Muscle layer of duodenum (tissue), 2 donors: Measurements from ENCODE around the gene RPS5.
A peak's percentile ranks its signal among the peaks of the same experiment; 100 is the strongest.

Source experiments
- H3K27ac ChIP-seq: one replicate; pipeline ENCODE4 v1.7.0; 2013; ENCODE audit warnings: mild to moderate bottlenecking, low read length
- H3K27me3 ChIP-seq: one replicate; pipeline ENCODE4 v1.7.0; 2013; ENCODE audit warnings: low read depth, mild to moderate bottlenecking, control low read depth, low read length
- H3K36me3 ChIP-seq, 2 donors: one replicate each; pipeline ENCODE4 v1.7.0; 2013; ENCODE audit warnings: low read length in 2 of 2, control low read depth in 1 of 2, mild to moderate bottlenecking in 1 of 2; ENCODE audit not compliant: insufficient read depth in 2 of 2, control insufficient read depth in 1 of 2
- H3K4me1 ChIP-seq, 2 donors: one replicate each; pipeline ENCODE4 v1.7.0; 2013; ENCODE audit warnings: low read length in 2 of 2, mild to moderate bottlenecking in 2 of 2, control low read depth in 1 of 2, moderate library complexity in 1 of 2; ENCODE audit not compliant: insufficient read depth in 2 of 2, control insufficient read depth in 1 of 2
- H3K4me3 ChIP-seq, 2 donors: one replicate each; pipeline ENCODE4 v1.7.0; 2013; ENCODE audit warnings: low read length in 2 of 2, low read depth in 1 of 2, mild to moderate bottlenecking in 1 of 2
- H3K9me3 ChIP-seq, 2 donors: one replicate each; pipeline ENCODE4 v1.7.0; 2013; ENCODE audit warnings: low read length in 2 of 2, control low read depth in 1 of 2, mild to moderate bottlenecking in 1 of 2; ENCODE audit not compliant: control insufficient read depth in 1 of 2
- donor health status: healthy.

RPS5 gene

DNA sequence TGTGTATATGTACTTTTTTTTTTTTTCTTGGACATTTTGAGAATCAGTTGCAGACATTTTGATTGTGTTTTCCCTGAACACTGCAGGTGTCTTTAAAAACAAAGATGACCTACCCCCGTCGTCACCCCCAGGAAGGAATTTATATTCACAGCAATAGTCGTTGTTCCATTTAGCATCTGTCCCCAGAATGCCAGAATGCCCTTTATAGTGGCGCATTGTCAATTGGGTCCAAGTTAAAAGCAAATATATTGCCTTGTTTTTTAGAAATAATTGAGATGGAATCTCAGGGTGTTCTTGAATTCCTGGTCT is 6.6 kb downstream of the RPS5 start:
- peaks cover 20% of the 10 kb centered on the region for H3K27me3 ChIP-seq
- peaks cover 35 to 38% of the 10 kb centered on the region in 2 donors for H3K36me3 ChIP-seq

GRCh38 chr19:58394821-58395219 is 7.8 kb downstream of the RPS5 start:
- H3K27me3 ChIP-seq = peaks cover 20% of the 10 kb centered on the region
- no peak overlapping the region for H3K27ac ChIP-seq
- H3K9me3 ChIP-seq = no peaks in the 10 kb centered on the region
- peaks cover 30 to 33% of the 10 kb centered on the region in 2 donors for H3K36me3 ChIP-seq
- no peak overlapping the region for H3K4me3 ChIP-seq
- peaks cover 0 to 3% of the 10 kb centered on the region in 2 donors for H3K4me1 ChIP-seq

More for the DNA sequence above, 6.6 kb downstream of the RPS5 start:
- Histone ChIP-seq H3K9me3 (no peaks in the 10 kb centered on the region), H3K4me1 (peaks cover 0 to 3% of the 10 kb centered on the region in 2 donors), H3K27ac (no peak overlapping the region), H3K4me3 (no peak overlapping the region)

GRCh38 chr19:58395220-58395978 is 8.3 kb downstream of the RPS5 start, which contains the start of gene RNF225:
Gene RNF225 (plus strand): TSS chr19:58395656. CDS start chr19:58396090, 434 bp downstream.
- H3K9me3 ChIP-seq = no peaks in the 10 kb centered on the region
- peaks cover 20% of the 10 kb centered on the region for H3K27me3 ChIP-seq
- H3K27ac ChIP-seq = no peak within 1 kb of the TSS
- peaks cover 30 to 33% of the 10 kb centered on the region in 2 donors for H3K36me3 ChIP-seq
- H3K4me3 ChIP-seq = no peak within 1 kb of the TSS
- peaks cover 0 to 8% of the 10 kb centered on the region in 2 donors for H3K4me1 ChIP-seq

GRCh38 chr19:58395979-58396627 is 9.0 kb downstream of the RPS5 start:
- H3K9me3 ChIP-seq = no peaks in the 10 kb centered on the region
- peaks cover 20% of the 10 kb centered on the region for H3K27me3 ChIP-seq
- peaks cover 26 to 30% of the 10 kb centered on the region in 2 donors for H3K36me3 ChIP-seq
- H3K4me1 ChIP-seq = peaks cover 0 to 14% of the 10 kb centered on the region in 2 donors
- H3K27ac ChIP-seq = no peak overlapping the region
- no peak overlapping the region for H3K4me3 ChIP-seq

DNA sequence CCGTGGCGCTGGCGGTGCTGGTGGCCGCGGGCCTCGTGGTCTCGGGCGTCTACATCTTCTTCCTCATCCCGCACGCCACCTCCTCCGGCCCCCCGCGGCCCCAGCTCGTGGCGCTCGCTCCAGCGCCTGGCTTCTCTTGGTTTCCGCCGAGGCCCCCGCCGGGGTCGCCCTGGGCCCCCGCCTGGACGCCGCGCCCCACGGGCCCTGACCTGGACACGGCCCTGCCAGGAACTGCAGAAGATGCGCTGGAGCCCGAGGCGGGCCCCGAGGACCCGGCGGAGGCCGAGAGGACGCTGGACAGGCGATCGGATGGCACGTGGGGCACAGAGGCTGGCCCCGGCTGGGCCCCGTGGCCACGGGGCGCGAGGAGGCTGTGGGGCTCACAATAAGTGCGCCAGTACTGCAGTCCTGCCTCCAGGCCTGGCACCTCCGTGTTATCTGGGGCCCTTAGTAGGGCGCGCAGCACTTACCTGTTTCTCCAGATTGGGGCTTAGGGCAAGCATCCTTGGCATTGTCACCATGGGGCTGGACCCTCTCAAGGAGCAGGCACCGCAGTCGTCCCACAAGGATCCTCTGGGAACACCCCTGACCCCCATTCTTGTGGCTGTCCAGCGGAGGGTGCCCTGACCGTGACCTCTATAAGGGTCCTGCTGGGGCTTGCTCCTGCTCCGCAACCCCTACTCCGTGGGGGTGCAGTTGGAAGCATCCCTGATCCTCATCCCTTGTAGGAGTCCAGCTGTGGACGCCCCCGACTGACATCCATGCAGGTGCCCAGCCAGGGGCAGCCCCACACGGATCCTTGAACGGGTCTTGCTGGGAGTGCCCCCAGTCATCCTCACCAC is 9.8 kb downstream of the RPS5 start:
- H3K27ac ChIP-seq = no peak overlapping the region
- no peak overlapping the region for H3K4me3 ChIP-seq
- H3K36me3 ChIP-seq = peaks cover 26 to 30% of the 10 kb centered on the region in 2 donors
- no peaks in the 10 kb centered on the region for H3K9me3 ChIP-seq
- peaks cover 20% of the 10 kb centered on the region for H3K27me3 ChIP-seq
- H3K4me1 ChIP-seq = peaks cover 0 to 14% of the 10 kb centered on the region in 2 donors

DNA sequence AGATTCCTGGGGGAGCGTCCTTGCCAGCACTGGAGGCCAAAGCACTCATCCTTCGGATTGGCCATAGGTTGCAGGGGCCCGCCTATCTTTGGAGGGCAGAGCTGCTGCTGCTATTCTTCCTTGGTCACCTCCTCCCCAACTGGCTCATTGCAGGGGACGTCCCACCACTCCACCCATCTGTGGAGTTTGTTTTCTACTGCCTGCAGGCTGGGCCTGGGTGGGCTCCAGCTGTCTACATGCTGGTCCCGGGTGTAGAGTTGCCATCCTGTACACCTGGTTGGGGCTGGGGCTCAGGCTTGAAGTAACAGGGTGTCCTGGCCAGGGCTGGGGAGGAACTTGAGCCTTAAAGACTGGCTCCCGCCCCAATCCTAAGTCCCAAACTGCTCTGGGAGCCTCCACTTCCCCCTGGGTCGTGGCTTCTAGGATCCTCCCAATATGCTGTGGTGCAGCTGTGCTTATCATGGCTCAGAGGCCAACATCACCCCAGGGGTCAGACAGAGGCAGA is 10.5 kb downstream of the RPS5 start:
- no peak overlapping the region for H3K27ac ChIP-seq
- peaks cover 26 to 27% of the 10 kb centered on the region in 2 donors for H3K36me3 ChIP-seq
- H3K4me3 ChIP-seq = no peak overlapping the region
- H3K4me1 ChIP-seq = peaks cover 0 to 14% of the 10 kb centered on the region in 2 donors
- peaks cover 20% of the 10 kb centered on the region for H3K27me3 ChIP-seq
- H3K9me3 ChIP-seq = no peaks in the 10 kb centered on the region

DNA sequence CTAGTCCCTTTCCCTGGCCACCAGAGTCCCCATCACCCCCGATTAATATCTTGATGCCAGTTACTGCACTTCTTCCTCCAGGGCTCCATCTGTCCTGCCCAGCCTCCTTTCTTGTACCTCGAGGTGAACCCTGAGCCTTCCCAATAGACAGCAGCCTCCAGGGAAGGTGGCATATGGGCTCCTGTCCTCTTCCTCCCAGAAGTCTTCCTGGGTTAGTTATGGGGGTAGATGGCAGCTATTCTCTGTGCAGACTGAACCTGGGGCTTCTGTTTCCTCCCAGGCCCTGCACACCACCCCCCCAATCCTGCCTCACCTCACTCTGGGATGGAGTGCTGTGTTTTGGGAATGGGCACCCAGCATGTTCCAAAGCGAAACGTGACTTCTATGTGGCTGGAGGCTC is 11.0 kb downstream of the RPS5 start:
- Histone ChIP-seq H3K27me3 (peaks cover 20% of the 10 kb centered on the region), H3K4me1 (peaks cover 0 to 14% of the 10 kb centered on the region in 2 donors), H3K4me3 (no peak overlapping the region), H3K36me3 (peaks cover 21 to 22% of the 10 kb centered on the region in 2 donors), H3K9me3 (no peaks in the 10 kb centered on the region), H3K27ac (no peak overlapping the region)

DNA sequence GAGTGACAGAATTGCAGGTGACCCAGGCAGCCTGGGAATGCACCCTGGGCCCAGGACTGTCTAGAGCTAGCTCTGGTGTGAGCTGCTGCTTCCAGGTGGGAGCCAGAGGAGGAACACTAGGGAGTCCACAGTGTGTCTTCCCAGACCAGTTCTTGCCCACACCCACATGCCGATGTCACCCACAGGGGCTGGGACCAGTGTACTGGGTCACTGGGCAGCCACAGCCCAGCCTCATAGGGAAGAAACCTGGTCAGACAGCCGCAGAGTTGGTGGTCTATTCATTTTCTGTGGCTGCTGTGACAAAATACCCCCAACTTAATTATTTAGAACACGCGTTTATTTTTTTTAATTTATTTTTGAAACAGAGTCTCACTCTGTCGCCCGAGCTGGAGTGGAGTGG is 11.5 kb downstream of the RPS5 start:
- Histone ChIP-seq H3K27ac (no peak overlapping the region), H3K4me3 (no peak overlapping the region), H3K9me3 (no peaks in the 10 kb centered on the region), H3K27me3 (peaks cover 20% of the 10 kb centered on the region), H3K36me3 (peaks cover 16 to 18% of the 10 kb centered on the region in 2 donors), H3K4me1 (peaks cover 0 to 14% of the 10 kb centered on the region in 2 donors)

DNA sequence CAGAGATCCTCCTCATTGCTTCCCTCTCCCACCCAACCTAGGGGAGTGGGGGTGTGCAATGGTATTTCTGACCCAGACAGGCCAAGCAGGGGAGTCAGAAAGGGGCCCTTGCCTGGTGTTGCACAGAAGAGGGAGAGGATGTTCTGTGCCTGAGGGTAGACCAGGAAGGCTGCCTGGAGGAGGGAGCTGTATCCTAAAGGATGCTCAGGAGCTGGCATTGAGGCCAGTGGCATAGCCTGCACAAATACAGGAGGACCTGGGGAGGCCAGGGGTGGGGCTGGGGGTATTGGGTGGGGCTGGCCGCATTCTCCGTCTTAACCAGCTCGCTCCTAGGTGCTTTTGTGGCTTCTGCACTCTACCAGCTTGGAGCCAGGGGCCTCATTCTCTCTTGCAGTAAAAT is 12.8 kb downstream of the RPS5 start:
- peaks cover 0 to 14% of the 10 kb centered on the region in 2 donors for H3K4me1 ChIP-seq
- peaks cover 3 to 4% of the 10 kb centered on the region in 2 donors for H3K36me3 ChIP-seq
- no peak overlapping the region for H3K4me3 ChIP-seq
- no peaks in the 10 kb centered on the region for H3K9me3 ChIP-seq
- no peak overlapping the region for H3K27ac ChIP-seq
- peaks cover 20% of the 10 kb centered on the region for H3K27me3 ChIP-seq

DNA sequence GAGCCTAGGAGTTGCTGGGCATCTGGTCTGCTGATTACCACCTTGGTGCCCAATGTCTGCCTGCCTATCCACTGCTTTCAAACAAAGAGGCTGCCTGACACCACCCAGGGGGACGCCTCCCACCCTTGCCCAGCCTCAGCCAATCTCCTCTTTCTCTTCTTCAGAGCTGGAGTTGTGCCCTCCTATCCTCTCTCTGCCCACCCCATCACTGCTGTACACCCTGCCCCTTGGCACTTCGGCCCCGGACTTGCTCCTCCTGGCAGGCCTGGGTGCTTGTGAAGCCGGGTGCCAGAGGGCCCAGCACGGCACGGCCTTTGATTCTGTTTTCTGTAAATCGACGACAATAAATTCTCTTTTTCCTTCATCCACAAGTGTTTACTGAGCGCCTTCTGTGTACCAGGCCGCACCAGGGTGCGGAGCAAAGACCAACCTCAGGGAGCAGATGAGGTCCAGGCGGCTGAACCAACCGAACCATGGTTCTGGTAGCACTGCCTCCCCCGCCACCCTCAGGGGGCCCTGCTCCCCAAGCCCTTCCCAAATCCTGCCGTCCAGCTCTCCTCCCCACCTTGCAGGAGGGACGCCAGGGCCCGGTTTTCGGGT is 13.3 kb downstream of the RPS5 start:
- Histone ChIP-seq H3K4me3 (peak overlapping the region; percentile 57 to 74), H3K9me3 (no peaks in the 10 kb centered on the region), H3K4me1 (peaks cover 0 to 14% of the 10 kb centered on the region in 2 donors), H3K27me3 (peaks cover 17% of the 10 kb centered on the region), H3K27ac (no peak overlapping the region), H3K36me3 (no peaks in the 10 kb centered on the region)
